Sigmoid colon (tissue), 7 donors: ENCODE measurements around the gene SPAG5. TPM values are rescaled to one million over a fixed set of nuclear protein-coding genes. Genes with fewer than 3 reads are reported as not detected.

Experiments
- DNase-seq: peaks from one replicate; pipeline ENCODE4 v3.0.0-alpha.2; 2019
- H3K27ac ChIP-seq, 4 donors: fragments of 200-600 bp; sonication (generic); one replicate each; pipeline ENCODE4 v1.5.1; 2016 to 2019; ENCODE audit warnings: mild to moderate bottlenecking in 1 of 4
- H3K27me3 ChIP-seq, 3 donors: fragments of 200-600 bp; sonication (generic); one replicate each; pipeline ENCODE4 v1.5.1; 2019; ENCODE audit warnings: mild to moderate bottlenecking in 1 of 3
- H3K36me3 ChIP-seq, 4 donors: fragments of 200-600 bp; sonication (generic); one replicate each; pipeline ENCODE4 v1.5.1; 2016 to 2019
- H3K4me1 ChIP-seq, 4 donors: fragments of 200-600 bp; sonication (generic); one replicate each; pipeline ENCODE4 v1.5.1; 2017 to 2019
- H3K4me3 ChIP-seq, 4 donors: fragments of 200-600 bp; sonication (generic); one replicate each; pipeline ENCODE4 v1.5.1; 2017 to 2019; ENCODE audit warnings: mild to moderate bottlenecking in 2 of 4, moderate library complexity in 1 of 4
- H3K9me3 ChIP-seq, 4 donors: fragments of 200-600 bp in 3 of 4; sonication (generic) in 3 of 4; one replicate each; pipeline versions ENCODE4 v1.5.1 to v1.6.1; 2013 to 2019
- CTCF ChIP-seq, 4 experiments: fragments of 450-650 bp in 3 of 4; fragments of 200-600 bp in 1 of 4; IDR thresholded peaks; one replicate each; pipeline ENCODE4 v1.5.1; 2016 to 2019; ENCODE audit warnings: antibody characterized with exemption in 4 of 4, mild to moderate bottlenecking in 3 of 4, moderate library complexity in 2 of 4
- EP300 ChIP-seq, 4 donors: sonication (generic); formaldehyde crosslinking; IDR thresholded peaks; one replicate each; pipeline ENCODE4 v1.6.1; 2017; ENCODE audit warnings: antibody characterized with exemption in 4 of 4
- POLR2A ChIP-seq, 2 donors: fragments of 450-650 bp; IDR thresholded peaks; one replicate each; pipeline ENCODE4 v1.6.1; 2016; ENCODE audit warnings: antibody characterized with exemption in 2 of 2, mild to moderate bottlenecking in 2 of 2, moderate library complexity in 2 of 2
- POLR2AphosphoS5 ChIP-seq, 4 donors: sonication (generic); formaldehyde crosslinking; IDR thresholded peaks; one replicate each; pipeline ENCODE4 v1.6.1; 2017; ENCODE audit warnings: antibody characterized with exemption in 4 of 4
- whole genome bisulfite sequencing, 2 donors: extraction: QIAGEN DNeasy Blood & Tissue Kit; methylation state at CpG; one replicate each; pipeline ENCODE4 v1.1.7; 2013; 5-methylcytosine and 5-hydroxymethylcytosine counted together
- intact Hi-C: fragments of 100-400 bp; cut with DNase I; formaldehyde crosslinking; loops from one replicate; pipeline ENCODE4 v1.15.1; 2023
- polyA plus RNA-seq, 3 donors: library from polyadenylated mRNA; stranded (reverse); fragments of 200-250 nt; gene quantifications; one replicate each; pipeline ENCODE4 v1.2.3, GENCODE V29; 2013
- total RNA-seq, 4 donors: library from RNA; depleted of rRNA; stranded (reverse); fragments of >200 nt; gene quantifications; one replicate each; pipeline ENCODE4 v1.1.0, GENCODE V29; 2016
- donor health status: healthy with polysubstance abuse.
- donor health status: Bipolar disorder and iron deficiency.
- donor health status: healthy.

SPAG5 gene
- total and polyA plus RNA-seq, 7 donors, result 0.33 to 35.2 (median 3.9) TPM

GRCh38 chr17:28567604-28568003 is 31.2 kb downstream of the SPAG5 start:
- H3K27me3 ChIP-seq, result no peaks in the 10 kb centered on the region
- H3K4me3 ChIP-seq, result no peak overlapping the region
- no peaks in the 10 kb centered on the region for H3K9me3 ChIP-seq
- TF ChIP-seq POLR2AphosphoS5 (IDR thresholded peaks at IDR 0.05) (no peak), POLR2A (IDR thresholded peaks at IDR 0.05) (no peak), CTCF (IDR thresholded peaks at IDR 0.05) (no peak), EP300 (IDR thresholded peaks at IDR 0.05) (no peak)
- DNase-seq, result no peak
- WGBS, 2 donors, result 74 to 89% methylated on average over 3 of the region's 3 CpGs
- no peak overlapping the region for H3K27ac ChIP-seq
- peaks cover 5 to 31% (median 12%) of the 10 kb centered on the region in 4 donors for H3K36me3 ChIP-seq
- peaks cover 0 to 31% (median 19%) of the 10 kb centered on the region in 4 donors for H3K4me1 ChIP-seq
- intact Hi-C loops, result no loop called here

GRCh38 chr17:28563475-28563874 is 35.4 kb downstream of the SPAG5 start:
- Histone ChIP-seq H3K9me3 (no peaks in the 10 kb centered on the region), H3K4me1 (peaks cover 0 to 7% (median 0%) of the 10 kb centered on the region in 4 donors), H3K27me3 (no peaks in the 10 kb centered on the region), H3K4me3 (no peak overlapping the region), H3K27ac (no peak overlapping the region), H3K36me3 (peaks cover 17 to 71% (median 28%) of the 10 kb centered on the region in 4 donors)
- intact Hi-C loops, result no loop called here
- no peak for TF ChIP-seq CTCF (IDR thresholded peaks at IDR 0.05)
- TF ChIP-seq EP300 (IDR thresholded peaks at IDR 0.05), result no peak
- TF ChIP-seq POLR2A (IDR thresholded peaks at IDR 0.05), result no peak
- DNase-seq, result no peak
- WGBS, 2 donors, result 96 to 97% methylated on average over 3 of the region's 3 CpGs

- intact Hi-C loops, result no loop called here
- H3K4me3 ChIP-seq, result no peak overlapping the region
- H3K27ac ChIP-seq, result no peak overlapping the region
- TF ChIP-seq CTCF (IDR thresholded peaks at IDR 0.05), result no peak
- no peak for TF ChIP-seq POLR2AphosphoS5 (IDR thresholded peaks at IDR 0.05)
- no peak for TF ChIP-seq POLR2A (IDR thresholded peaks at IDR 0.05)
- no peak for TF ChIP-seq EP300 (IDR thresholded peaks at IDR 0.05)
- 96 to 98% methylated on average over 3 of the region's 3 CpGs for WGBS, 2 donors
- H3K9me3 ChIP-seq, result no peaks in the 10 kb centered on the region
- no peaks in the 10 kb centered on the region for H3K27me3 ChIP-seq
- H3K4me1 ChIP-seq, result peaks cover 0 to 22% (median 18%) of the 10 kb centered on the region in 4 donors
- DNase-seq, result no peak
- peaks cover 25 to 66% (median 36%) of the 10 kb centered on the region in 4 donors for H3K36me3 ChIP-seq
Measured at GRCh38 chr17:28555022-28555421, 43.8 kb downstream of the SPAG5 start.

GRCh38 chr17:28554565-28554964 is 44.3 kb downstream of the SPAG5 start:
- 82 to 98% methylated on average over 6 of the region's 6 CpGs for WGBS, 2 donors
- no peak overlapping the region for H3K27ac ChIP-seq
- no peaks in the 10 kb centered on the region for H3K27me3 ChIP-seq
- no peak for TF ChIP-seq POLR2AphosphoS5 (IDR thresholded peaks at IDR 0.05)
- no peak for TF ChIP-seq POLR2A (IDR thresholded peaks at IDR 0.05)
- TF ChIP-seq CTCF (IDR thresholded peaks at IDR 0.05), result no peak
- no peak for TF ChIP-seq EP300 (IDR thresholded peaks at IDR 0.05)
- H3K4me1 ChIP-seq, result peaks cover 0 to 27% (median 18%) of the 10 kb centered on the region in 4 donors
- H3K36me3 ChIP-seq, result peaks cover 21 to 62% (median 32%) of the 10 kb centered on the region in 4 donors
- intact Hi-C loops, result loop anchor here (5.0 kb wide), 2 partner anchors 43 to 58 kb away; partner anchors contain the start of genes RSKR and SPAG5
- no peaks in the 10 kb centered on the region for H3K9me3 ChIP-seq
- H3K4me3 ChIP-seq, result no peak overlapping the region
- DNase-seq, result no peak
